Endothelial cell of umbilical vein (primary cell): ENCODE data around the gene ARSK. TPM values are rescaled to one million over a fixed set of nuclear protein-coding genes. Genes with fewer than 3 reads are reported as not detected.

ENCODE experiments used
- BruUV-seq: library from RNA; stranded (reverse); fragments of 400-500 nt; replicated peaks from 2 replicates; lab custom pipeline; 2021; lab: Mats Ljungman, UMichigan
- CTCF ChIA-PET: fragments of 300-600, 350-600 bp; sonication (Branson Sonifier 250); formaldehyde crosslinking; loops from one replicate; lab custom pipeline; 2021; ENCODE audit warnings: antibody characterized with exemption, inconsistent platforms; lab: Charles Lee
- POLR2A ChIA-PET: fragments of 300-600, 350-600 bp; sonication (Branson Sonifier 250); formaldehyde crosslinking; loops from one replicate; lab custom pipeline; 2021; ENCODE audit warnings: antibody characterized with exemption, inconsistent platforms; lab: Charles Lee
- DNase-seq: peaks from one replicate; pipeline ENCODE4 v3.0.0-alpha.2; 2011; ENCODE audit warnings: low read depth, low spot score
- FAIRE-seq: peaks from 2 replicates; lab custom pipeline; 2011; peaks lifted over from hg19 to GRCh38; lab: Jason Lieb, UNC
- H2AFZ ChIP-seq: 2 replicates; pipeline ENCODE4 v1.6.0; 2012; ENCODE audit warnings: low read depth, low read length, control low read depth, inconsistent platforms
- H3K27ac ChIP-seq: 2 replicates; pipeline ENCODE4 v1.5.1; 2011; ENCODE audit warnings: low read depth, mild to moderate bottlenecking, control low read depth, low read length, moderate library complexity; ENCODE audit not compliant: insufficient read depth
- H3K27me3 ChIP-seq, 2 experiments: 2 replicates each; pipeline versions ENCODE4 v1.6.0 to v1.6.1; 2011; ENCODE audit warnings: low read length in 2 of 2, mixed read lengths in 1 of 2; ENCODE audit not compliant: control insufficient read depth in 2 of 2, insufficient read depth in 2 of 2
- H3K36me3 ChIP-seq, 2 experiments: 2 replicates in 1 of 2; 3 replicates in 1 of 2; pipeline ENCODE4 v1.5.1; 2011; ENCODE audit warnings: low read length in 2 of 2, mild to moderate bottlenecking in 1 of 2, moderate library complexity in 1 of 2; ENCODE audit not compliant: control insufficient read depth in 2 of 2, insufficient read depth in 2 of 2; ENCODE audit errors: extremely low read depth in 1 of 2
- H3K4me1 ChIP-seq: 3 replicates; pipeline ENCODE4 v1.5.1; 2011; ENCODE audit warnings: mild to moderate bottlenecking, low read length; ENCODE audit not compliant: control insufficient read depth, insufficient read depth; ENCODE audit errors: extremely low read depth
- H3K4me2 ChIP-seq: 2 replicates; pipeline ENCODE4 v1.6.1; 2011; ENCODE audit warnings: low read length, control low read depth, mixed read lengths; ENCODE audit not compliant: insufficient read depth
- H3K4me3 ChIP-seq, 3 experiments: fragments of 200-600 bp in 1 of 3; sonication (generic), shearing (Covaris generic) in 1 of 3; replicated peaks in 1 of 3; 2 replicates each; pipeline ENCODE4 v1.5.1; 2011 to 2016; ENCODE audit warnings: control low read depth in 3 of 3, low read length in 3 of 3, mild to moderate bottlenecking in 2 of 3, inconsistent platforms in 1 of 3, low read depth in 1 of 3, moderate library complexity in 1 of 3; ENCODE audit not compliant: insufficient read depth in 1 of 3
- H3K79me2 ChIP-seq: 2 replicates; pipeline ENCODE4 v1.6.0; 2012; ENCODE audit warnings: low read length, inconsistent platforms; ENCODE audit not compliant: control insufficient read depth, insufficient read depth
- H3K9ac ChIP-seq: replicated peaks from 2 replicates; pipeline ENCODE3; 2011; ENCODE audit warnings: low read length, control low read depth; ENCODE audit not compliant: insufficient read depth; ENCODE audit errors: extremely low read depth
- H3K9me1 ChIP-seq: replicated peaks from 3 replicates; pipeline ENCODE4 v1.6.0; 2011; ENCODE audit warnings: mild to moderate bottlenecking, low read length; ENCODE audit not compliant: control insufficient read depth, insufficient read depth; ENCODE audit errors: extremely low read depth
- H3K9me3 ChIP-seq: replicated peaks from 2 replicates; pipeline ENCODE4 v1.5.1; 2012; ENCODE audit warnings: low read length, inconsistent platforms; ENCODE audit not compliant: control insufficient read depth, insufficient read depth
- H4K20me1 ChIP-seq: replicated peaks from 2 replicates; pipeline ENCODE3; 2011; ENCODE audit warnings: mild to moderate bottlenecking, low read length; ENCODE audit not compliant: control insufficient read depth, insufficient read depth; ENCODE audit errors: extremely low read depth
- CTCF ChIP-seq, 2 donors: IDR thresholded peaks; 1 replicate in 1 of 2; 2 replicates in 1 of 2; pipeline ENCODE4 v1.5.1; 2011; ENCODE audit warnings: low read length in 2 of 2, mild to moderate bottlenecking in 2 of 2, moderate library complexity in 2 of 2, control low read depth in 1 of 2, inconsistent platforms in 1 of 2, low read depth in 1 of 2; ENCODE audit not compliant: insufficient read depth in 1 of 2; ENCODE audit errors: extremely low read depth in 1 of 2
- EZH2 ChIP-seq: IDR thresholded peaks from 2 replicates; pipeline ENCODE4 v1.6.1; 2012; ENCODE audit warnings: borderline replicate concordance, low read depth, mild to moderate bottlenecking, moderate library complexity, low read length, inconsistent platforms; ENCODE audit not compliant: severe bottlenecking
- FOS ChIP-seq: IDR thresholded peaks from 2 replicates; pipeline ENCODE4 v1.6.1; 2011; ENCODE audit warnings: mild to moderate bottlenecking, low read length, moderate library complexity, borderline replicate concordance; ENCODE audit not compliant: insufficient read depth
- GATA2 ChIP-seq: IDR thresholded peaks from 2 replicates; pipeline ENCODE4 v1.7.0; 2011; ENCODE audit warnings: low read depth, mild to moderate bottlenecking, moderate library complexity, mixed read lengths, low read length; ENCODE audit not compliant: insufficient read length, insufficient read depth
- JUN ChIP-seq: IDR thresholded peaks from 2 replicates; pipeline ENCODE4 v1.6.1; 2011; ENCODE audit warnings: borderline replicate concordance, low read depth; ENCODE audit not compliant: insufficient read length, insufficient read depth
- MAX ChIP-seq: IDR thresholded peaks from 2 replicates; pipeline ENCODE4 v1.6.1; 2011; ENCODE audit not compliant: insufficient read depth, insufficient read length
- MYC ChIP-seq: IDR thresholded peaks from one replicate; pipeline ENCODE4 v1.6.1; 2011; ENCODE audit warnings: mild to moderate bottlenecking, low read depth, low read length
- POLR2A ChIP-seq: IDR thresholded peaks from 2 replicates; pipeline ENCODE4 v1.6.1; 2012; ENCODE audit warnings: low read depth, mild to moderate bottlenecking, control low read depth, low read length
- POLR2AphosphoS5 ChIP-seq: IDR thresholded peaks from 2 replicates; pipeline ENCODE4 v1.6.1; 2012; ENCODE audit warnings: low read depth, mild to moderate bottlenecking, control low read depth, low read length, moderate library complexity; ENCODE audit not compliant: insufficient read depth
- dilution Hi-C: fragments of 300-500 bp; cut with MboI; formaldehyde crosslinking; loops from one replicate; pipeline ENCODE4 v1.15.0; 2019; ENCODE audit warnings: low sequenced_read_pairs; ENCODE audit not compliant: extremely low pct_ligation_motif_present
- intact Hi-C: fragments of 100-400 bp; cut with micrococcal nuclease; formaldehyde crosslinking; loops from one replicate; pipeline ENCODE4 v1.10.0; 2022
- polyA plus RNA-seq, 4 experiments: library from polyadenylated mRNA; depleted of rRNA in 3 of 4; stranded (reverse) in 3 of 4; unstranded in 1 of 4; fragments of >200 nt; gene quantifications; 2 replicates each; pipeline versions ENCODE4 v1.2.1 to v1.2.3, GENCODE V29; 2011 to 2012; ENCODE audit warnings: missing spikeins in 1 of 4
- total RNA-seq: library from RNA; stranded (reverse); gene quantifications from 2 replicates; pipeline ENCODE4 v1.2.3, GENCODE V29; 2021

ARSK gene
- total and polyA plus RNA-seq, 2 donors (not counting 3 experiments of a cell fraction or from before 2014, with no cell fraction given): 3.7 to 4.9 TPM

DNA sequence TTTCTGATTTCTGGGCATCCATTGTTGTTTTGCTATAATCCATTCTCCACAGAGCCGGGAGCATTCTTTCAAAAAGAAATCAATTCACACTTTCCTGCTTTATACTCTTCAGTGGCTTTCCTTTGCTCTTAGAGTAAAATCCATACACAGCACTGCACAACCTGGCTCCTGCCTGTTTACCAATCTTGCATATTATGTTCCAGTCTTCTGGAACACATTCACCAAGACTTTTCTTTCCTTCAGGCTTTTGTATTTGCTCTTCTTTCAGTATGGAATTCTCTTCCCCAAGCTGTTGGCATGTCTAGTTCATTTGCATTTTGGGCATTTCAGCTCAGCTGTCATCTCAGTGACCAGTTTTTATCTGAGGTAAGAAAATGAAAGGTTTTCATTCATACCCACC, 97.9 kb downstream of the ARSK start:
- H3K27me3 ChIP-seq: no peaks in the 10 kb centered on the region
- intact Hi-C loops (no loop called here), dilution Hi-C loops (no loop called here)
- BruUV-seq: no TSS peak
- POLR2A ChIA-PET: no interaction called here
- TF ChIP-seq JUN (no peak), FOS (no peak), EZH2 (no peak), POLR2A (no peak), MAX (no peak), POLR2AphosphoS5 (no peak), MYC (no peak), CTCF (IDR thresholded peaks at IDR 0.05; ENCODE audit: extremely low read depth in 1 of 2, insufficient read depth in 1 of 2, low read depth in 1 of 2, low read length in 2 of 2) (no peak), GATA2 (no peak)
- H3K4me2 ChIP-seq: no peak overlapping the region
- H3K36me3 ChIP-seq: no peaks in the 10 kb centered on the region
- FAIRE-seq: no peak
- no peak overlapping the region for H2AFZ ChIP-seq
- no peak for DNase-seq
- no peaks in the 10 kb centered on the region for H3K9me3 ChIP-seq
- H3K27ac ChIP-seq: no peak overlapping the region
- no peaks in the 10 kb centered on the region for H4K20me1 ChIP-seq
- no peaks in the 10 kb centered on the region for H3K4me1 ChIP-seq
- CTCF ChIA-PET: interaction anchor here (1.6 to 2.2 kb wide), 3 partner anchors 9 to 128 kb away, joined by 5 to 7 read pairs (median 6); no protein-coding TSS in a partner anchor
- no peak overlapping the region for H3K9ac ChIP-seq
- H3K4me3 ChIP-seq: no peak overlapping the region
- H3K79me2 ChIP-seq: no peaks in the 10 kb centered on the region
- peaks cover 2% of the 10 kb centered on the region for H3K9me1 ChIP-seq
